ENCODE results near the gene NEB.

Gene NEB

DNA sequence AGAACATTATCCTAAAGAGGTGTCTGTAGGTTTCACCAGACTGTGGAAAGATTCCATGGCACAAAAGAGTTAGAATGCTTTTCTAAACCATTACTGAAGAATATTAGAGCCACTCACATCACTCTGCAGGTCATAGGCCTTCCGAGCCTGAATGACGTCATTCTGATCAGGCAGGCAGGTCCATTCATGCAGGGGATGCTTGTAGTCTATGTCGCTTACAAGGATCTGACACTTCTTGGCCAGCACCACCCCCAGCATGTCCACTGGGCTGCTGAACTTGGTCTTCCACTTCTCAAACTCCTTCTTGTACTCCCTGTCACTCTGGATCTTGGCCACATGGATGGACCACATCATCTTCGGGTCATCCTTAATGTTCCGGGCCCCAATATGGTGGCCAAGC lies 120.1 kb downstream of the NEB start:
- TF ChIP-seq, protein P1, sequence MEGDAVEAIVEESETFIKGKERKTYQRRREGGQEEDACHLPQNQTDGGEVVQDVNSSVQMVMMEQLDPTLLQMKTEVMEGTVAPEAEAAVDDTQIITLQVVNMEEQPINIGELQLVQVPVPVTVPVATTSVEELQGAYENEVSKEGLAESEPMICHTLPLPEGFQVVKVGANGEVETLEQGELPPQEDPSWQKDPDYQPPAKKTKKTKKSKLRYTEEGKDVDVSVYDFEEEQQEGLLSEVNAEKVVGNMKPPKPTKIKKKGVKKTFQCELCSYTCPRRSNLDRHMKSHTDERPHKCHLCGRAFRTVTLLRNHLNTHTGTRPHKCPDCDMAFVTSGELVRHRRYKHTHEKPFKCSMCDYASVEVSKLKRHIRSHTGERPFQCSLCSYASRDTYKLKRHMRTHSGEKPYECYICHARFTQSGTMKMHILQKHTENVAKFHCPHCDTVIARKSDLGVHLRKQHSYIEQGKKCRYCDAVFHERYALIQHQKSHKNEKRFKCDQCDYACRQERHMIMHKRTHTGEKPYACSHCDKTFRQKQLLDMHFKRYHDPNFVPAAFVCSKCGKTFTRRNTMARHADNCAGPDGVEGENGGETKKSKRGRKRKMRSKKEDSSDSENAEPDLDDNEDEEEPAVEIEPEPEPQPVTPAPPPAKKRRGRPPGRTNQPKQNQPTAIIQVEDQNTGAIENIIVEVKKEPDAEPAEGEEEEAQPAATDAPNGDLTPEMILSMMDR (IDR thresholded peaks at IDR 0.05) = no peak

DNA sequence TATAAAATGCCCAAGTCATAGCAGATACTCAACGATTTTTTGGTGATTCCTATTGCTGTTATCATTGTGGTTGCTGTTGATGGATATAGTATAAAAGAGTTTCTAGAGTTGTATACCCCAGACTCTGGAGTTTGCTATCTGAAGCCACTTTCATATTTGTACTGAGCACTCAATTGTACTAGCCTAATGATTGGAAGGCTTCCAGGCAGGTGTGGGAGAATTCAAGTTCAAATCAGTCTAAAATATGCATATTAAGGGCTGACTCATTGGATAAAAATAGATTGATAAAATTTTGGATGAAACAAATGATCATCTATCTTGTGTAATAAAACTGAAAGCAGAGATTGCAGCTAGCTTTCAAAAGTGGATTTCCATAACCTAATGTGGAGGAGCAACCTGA lies 122.9 kb downstream of the NEB start:
- TF ChIP-seq, protein P1 (IDR thresholded peaks at IDR 0.05) = no peak

DNA sequence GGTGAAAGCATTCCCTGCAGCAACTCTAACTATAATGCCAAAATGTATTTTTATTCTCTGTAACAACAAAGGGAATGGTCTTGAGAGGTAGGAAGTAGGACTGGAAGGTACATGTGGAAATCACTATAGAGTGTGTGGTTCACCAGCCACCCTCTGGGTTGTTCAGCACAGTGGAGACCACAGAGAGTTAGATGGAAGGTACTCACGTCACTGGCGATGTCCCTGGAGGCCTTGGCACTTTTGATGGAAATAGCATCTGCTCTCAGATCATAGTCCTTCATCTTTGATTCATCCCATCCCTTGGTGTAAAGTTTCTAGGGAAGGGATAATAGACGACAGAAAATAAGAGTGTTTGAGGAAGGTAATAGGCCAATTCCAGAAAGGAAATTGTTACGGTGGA lies 124.0 kb downstream of the NEB start:
- TF ChIP-seq, protein P1 (IDR thresholded peaks at IDR 0.05) = no peak

DNA sequence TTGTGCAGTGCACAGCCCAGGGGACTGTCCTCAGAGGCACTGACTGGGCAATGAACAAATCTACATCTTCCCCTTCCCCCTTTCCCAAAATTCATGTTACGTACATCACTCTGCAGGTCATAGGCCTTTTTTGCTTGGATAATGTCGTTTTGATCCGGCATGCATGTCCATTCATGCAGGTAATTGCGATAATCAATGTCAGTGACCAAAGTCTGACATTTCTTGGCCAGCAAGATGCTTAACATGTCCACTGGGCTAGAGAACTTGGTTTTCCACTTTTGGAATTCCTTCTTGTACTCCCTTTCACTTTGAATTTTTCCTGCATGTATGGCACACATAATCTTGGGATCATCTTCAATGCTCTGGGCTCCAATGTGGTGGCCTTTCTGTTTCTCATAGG lies 124.6 kb downstream of the NEB start:
- TF ChIP-seq, protein P1 (IDR thresholded peaks at IDR 0.05) = no peak

DNA sequence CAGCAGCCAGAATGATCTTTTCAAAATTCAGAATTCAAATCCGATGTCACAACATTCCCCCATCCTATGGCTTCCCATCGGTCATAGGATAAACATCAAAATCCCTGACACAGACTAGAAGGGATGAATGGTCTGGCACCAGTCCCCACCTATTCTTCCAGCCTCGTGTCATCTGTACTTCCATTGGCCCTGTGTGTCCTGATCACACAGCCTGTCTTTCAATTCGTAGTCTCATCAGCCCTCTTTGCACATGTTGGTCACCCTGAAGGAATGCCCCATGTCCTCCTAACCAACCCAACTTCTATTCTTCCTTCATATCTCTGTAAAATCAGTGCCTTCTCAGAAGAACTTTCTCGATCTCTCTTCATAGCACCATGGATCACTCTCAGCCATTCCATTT lies 157.2 kb downstream of the NEB start:
- TF ChIP-seq, protein P1 (IDR thresholded peaks at IDR 0.05) = no peak

DNA sequence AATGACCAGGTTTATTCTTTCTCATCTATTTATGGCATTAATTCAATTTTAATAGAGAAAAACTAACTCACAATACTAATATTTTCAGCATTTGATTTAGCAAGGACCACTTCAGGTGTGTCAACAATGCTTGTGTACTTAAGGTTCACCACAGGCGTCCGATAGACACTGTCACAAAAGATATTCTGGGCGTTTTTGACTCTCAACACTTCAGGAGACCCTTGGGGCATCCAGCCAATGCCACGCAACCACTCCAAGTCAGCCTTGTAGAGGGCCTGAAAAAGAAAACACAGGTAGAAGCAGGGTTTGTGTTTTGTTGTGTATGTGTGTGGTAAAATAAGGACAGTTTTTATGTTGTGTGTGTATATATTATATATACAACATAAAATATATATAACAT lies 158.2 kb downstream of the NEB start:
- TF ChIP-seq, protein P1 (IDR thresholded peaks at IDR 0.05) = no peak

DNA sequence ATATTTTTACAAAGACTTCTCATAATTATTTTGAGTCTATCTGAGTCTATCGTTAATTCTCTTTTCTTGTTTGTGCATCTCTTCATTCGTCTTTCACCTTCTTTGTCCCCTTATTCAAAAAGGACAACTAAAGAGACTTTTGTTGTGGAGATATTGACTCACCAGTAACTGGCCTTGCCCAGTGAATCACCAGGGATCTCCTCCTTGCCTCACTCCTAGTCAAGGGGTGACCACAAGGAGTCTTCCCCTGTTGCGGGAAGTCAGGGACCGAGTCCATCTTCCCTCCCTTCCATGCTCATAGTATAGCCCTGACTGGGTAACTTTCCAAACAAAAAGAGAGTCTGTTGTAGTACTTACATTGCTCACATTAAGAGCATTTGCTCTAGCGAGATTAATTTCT lies 158.9 kb downstream of the NEB start:
- TF ChIP-seq, protein P1 (IDR thresholded peaks at IDR 0.05) = no peak

DNA sequence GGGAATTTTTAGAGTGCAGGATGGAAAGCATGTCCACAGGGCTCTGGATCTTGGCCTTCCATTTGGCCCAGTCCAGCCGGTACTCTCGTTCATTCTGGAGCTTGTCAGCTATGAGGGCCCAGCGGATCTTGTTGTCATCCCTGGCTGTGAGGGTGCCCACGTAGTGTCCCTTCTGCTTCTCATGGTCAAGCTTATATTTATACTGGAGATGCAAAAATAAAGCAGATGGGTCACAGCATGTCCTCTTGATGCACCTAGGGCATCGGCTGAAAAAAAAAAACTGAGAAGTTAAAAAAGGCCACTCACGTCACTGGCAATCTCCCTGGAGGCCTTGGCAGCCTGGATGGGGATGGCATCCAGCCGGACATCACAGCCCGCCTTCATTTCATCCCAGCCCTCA lies 164.1 kb downstream of the NEB start:
- TF ChIP-seq, protein P1 (IDR thresholded peaks at IDR 0.05) = no peak

All from LNCAP (cell line).